IPS-18c (cell line): ENCODE data around the gene DNAH8.
"Not testable (repeated sequence)": the region's sequence is repeated elsewhere in the genome, so short reads cannot be mapped to it uniquely, and the experiment has no call there.

Experiments
- H3K4me3 ChIP-seq: 2 replicates; pipeline ENCODE4 v1.7.0; 2013; ENCODE audit warnings: low read depth, mild to moderate bottlenecking, low read length, moderate library complexity; ENCODE audit not compliant: insufficient read depth
- H3K9me3 ChIP-seq: one replicate; pipeline ENCODE4 v1.6.1; 2013; ENCODE audit warnings: mild to moderate bottlenecking, low read length, moderate library complexity; ENCODE audit not compliant: control insufficient read depth, insufficient read depth

The DNAH8 gene

GRCh38 chr6:38845931-38846330 is 130.8 kb downstream of the DNAH8 start:
- Histone ChIP-seq H3K9me3 (no peaks in the 10 kb centered on the region), H3K4me3 (no peak overlapping the region)

GRCh38 chr6:38846361-38846760 is 131.2 kb downstream of the DNAH8 start:
- Histone ChIP-seq H3K4me3 (no peak overlapping the region), H3K9me3 (no peaks in the 10 kb centered on the region)

- Histone ChIP-seq H3K4me3 (no peak overlapping the region), H3K9me3 (no peaks in the 10 kb centered on the region)
These were observed 131.7 kb downstream of the DNAH8 start for GRCh38 chr6:38846844-38847243.

GRCh38 chr6:38847497-38847896 is 132.4 kb downstream of the DNAH8 start:
- H3K4me3 ChIP-seq = no peak overlapping the region
- no peaks in the 10 kb centered on the region for H3K9me3 ChIP-seq

DNA sequence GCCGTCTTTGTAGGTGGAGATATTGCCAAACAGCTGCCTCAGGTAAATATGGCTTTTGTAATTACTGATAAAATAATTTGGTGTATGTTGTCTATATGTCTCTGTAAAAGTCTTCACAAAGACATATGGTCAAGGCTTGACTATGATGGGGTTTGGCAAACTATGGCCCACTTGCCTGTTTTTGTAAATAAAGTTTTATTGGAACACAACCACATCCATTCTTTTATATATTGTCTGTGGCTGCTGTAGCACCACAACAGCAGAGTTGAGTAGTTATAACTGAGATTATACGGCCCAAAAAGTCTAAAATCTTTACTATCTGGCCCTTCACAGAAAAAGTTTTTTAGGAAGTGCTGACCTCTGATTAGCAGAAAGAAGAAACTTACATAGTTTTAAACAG is 133.6 kb downstream of the DNAH8 start:
- H3K9me3 ChIP-seq = no peaks in the 10 kb centered on the region
- no peak overlapping the region for H3K4me3 ChIP-seq

DNA sequence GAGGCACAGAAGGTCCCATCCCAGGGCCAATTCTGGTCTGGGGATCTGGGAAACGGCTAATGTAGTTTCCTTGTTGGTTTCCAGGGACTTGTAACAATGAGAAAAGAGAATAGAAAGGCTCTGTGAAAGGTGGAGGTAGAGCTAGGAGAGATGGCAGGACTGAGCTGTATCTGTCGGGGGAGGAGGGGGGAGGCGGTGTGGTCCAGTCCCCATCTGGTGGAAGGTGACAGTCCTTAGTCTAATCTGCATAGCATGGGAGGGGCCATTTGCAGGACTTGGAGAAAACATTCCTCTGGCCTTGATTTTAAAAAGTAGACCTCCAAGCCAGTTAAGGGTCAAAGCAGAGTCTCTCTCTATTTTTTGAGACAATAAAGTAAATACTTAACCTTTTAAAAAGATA is 137.1 kb downstream of the DNAH8 start:
- Histone ChIP-seq H3K9me3 (no peaks in the 10 kb centered on the region), H3K4me3 (no peak overlapping the region)

- Histone ChIP-seq H3K4me3 (no peak overlapping the region), H3K9me3 (no peaks in the 10 kb centered on the region)
These were observed 138.1 kb downstream of the DNAH8 start for GRCh38 chr6:38853236-38853635.

GRCh38 chr6:38856492-38856891 is 141.4 kb downstream of the DNAH8 start:
- Histone ChIP-seq H3K4me3 (no peak overlapping the region), H3K9me3 (no peaks in the 10 kb centered on the region)

DNA sequence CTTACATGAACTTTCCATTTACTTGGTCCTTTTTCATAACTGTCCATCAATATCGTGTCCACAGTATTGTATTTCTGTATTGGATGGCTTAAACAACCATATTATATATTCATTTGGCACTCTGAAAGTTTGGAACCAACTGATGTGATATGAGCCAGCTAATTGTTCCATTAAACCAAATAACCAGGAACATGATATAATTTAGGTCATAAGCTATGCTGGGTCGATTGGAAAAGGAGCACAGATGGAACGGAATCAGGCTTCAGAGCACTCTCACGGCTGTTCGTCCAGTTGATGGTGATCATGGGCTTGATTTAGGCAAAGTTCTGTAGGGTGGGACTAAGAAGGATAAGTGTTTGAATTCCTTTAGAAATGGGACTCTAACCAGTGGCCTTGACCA is 142.7 kb downstream of the DNAH8 start:
- no peak overlapping the region for H3K4me3 ChIP-seq
- no peaks in the 10 kb centered on the region for H3K9me3 ChIP-seq

DNA sequence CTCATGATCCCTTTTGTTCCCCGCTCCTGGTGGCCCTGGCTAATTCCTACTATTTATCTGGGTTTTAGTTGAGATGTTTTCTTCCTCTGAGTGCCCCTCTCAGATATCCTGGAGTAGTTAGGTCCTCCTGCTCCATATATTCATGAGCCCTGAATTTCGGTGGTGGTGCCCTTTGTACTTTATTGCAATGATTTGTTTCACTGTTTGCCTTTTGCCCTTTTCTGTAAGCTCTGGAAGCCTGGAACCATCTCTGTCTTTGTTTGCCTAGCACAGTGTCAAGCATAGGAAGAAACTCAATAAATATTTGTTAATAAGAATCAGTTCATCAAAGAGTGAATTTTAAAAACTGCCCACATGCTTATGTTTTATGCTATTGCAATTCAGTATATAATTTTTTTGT is 144.9 kb downstream of the DNAH8 start:
- Histone ChIP-seq H3K9me3 (no peaks in the 10 kb centered on the region), H3K4me3 (no peak overlapping the region)

DNA sequence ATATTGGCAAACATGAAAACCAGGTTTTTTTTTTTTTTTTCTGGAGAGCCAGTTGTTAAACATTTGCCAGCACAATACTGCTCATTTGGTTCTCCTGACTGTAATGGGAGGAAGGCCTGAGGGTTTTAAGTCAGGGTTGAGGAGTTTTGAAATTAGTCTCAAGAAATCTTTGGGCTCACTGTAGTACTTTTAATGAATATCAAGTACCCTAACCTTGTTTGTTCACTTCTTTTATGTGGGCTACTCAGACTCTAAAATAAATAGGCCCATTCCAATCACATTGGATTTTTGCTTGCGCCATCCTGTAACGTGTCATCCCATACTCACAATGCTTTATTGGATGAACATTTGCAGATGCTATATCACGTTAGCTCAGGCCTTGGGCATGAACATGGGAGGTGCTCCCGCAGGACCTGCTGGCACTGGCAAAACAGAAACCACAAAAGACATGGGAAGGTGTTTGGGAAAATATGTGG is 146.9 kb downstream of the DNAH8 start:
- Histone ChIP-seq H3K9me3 (no peaks in the 10 kb centered on the region), H3K4me3 (no peak overlapping the region)

- Histone ChIP-seq H3K9me3 (no peaks in the 10 kb centered on the region), H3K4me3 (no peak overlapping the region)
These were observed 150.5 kb downstream of the DNAH8 start for GRCh38 chr6:38865521-38866174.

GRCh38 chr6:38867726-38868125 is 152.6 kb downstream of the DNAH8 start:
- Histone ChIP-seq H3K9me3 (no peaks in the 10 kb centered on the region), H3K4me3 (no peak overlapping the region)

GRCh38 chr6:38871741-38872568 is 156.8 kb downstream of the DNAH8 start:
- H3K9me3 ChIP-seq = no peaks in the 10 kb centered on the region
- H3K4me3 ChIP-seq = no peak overlapping the region

GRCh38 chr6:38873001-38873400 is 157.9 kb downstream of the DNAH8 start:
- H3K4me3 ChIP-seq = no peak overlapping the region
- H3K9me3 ChIP-seq = no peaks in the 10 kb centered on the region

GRCh38 chr6:38873816-38874215 is 158.7 kb downstream of the DNAH8 start:
- H3K4me3 ChIP-seq, H3K9me3 ChIP-seq: not testable (repeated sequence)

- Histone ChIP-seq H3K4me3 (no peak overlapping the region), H3K9me3 (no peaks in the 10 kb centered on the region)
These were observed 161.4 kb downstream of the DNAH8 start for GRCh38 chr6:38876475-38876874.

DNA sequence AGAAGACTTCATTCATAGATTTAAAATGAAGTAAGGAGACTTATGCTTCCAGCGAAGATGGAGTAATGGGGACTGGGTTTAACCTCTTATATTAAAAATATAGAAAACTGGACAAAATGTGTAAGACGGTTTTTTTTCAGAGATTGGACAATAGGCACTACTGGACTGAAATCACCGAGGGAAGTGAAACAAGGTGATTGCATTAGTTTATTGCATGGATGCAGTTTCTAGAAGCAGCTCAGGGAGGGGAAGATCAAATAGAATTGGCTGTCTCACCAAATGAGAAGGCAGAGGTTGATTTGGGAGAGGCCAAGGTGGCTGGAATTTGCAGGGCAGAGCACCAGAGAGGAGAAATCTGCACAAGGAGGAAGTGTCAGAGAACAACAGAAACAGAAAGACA is 162.6 kb downstream of the DNAH8 start:
- no peaks in the 10 kb centered on the region for H3K9me3 ChIP-seq

More for the DNA sequence above, 162.6 kb downstream of the DNAH8 start:
- no peak overlapping the region for H3K4me3 ChIP-seq
